HCT116 (cell line): Measurements from ENCODE around the gene MBD3L2B. TPM values are rescaled to one million over a fixed set of nuclear protein-coding genes. Genes with fewer than 3 reads are reported as not detected.

Experiments
- ATAC-seq: fragments of 200-7000 bp; cut with Tn5 transposase; 2 replicates; pipeline ENCODE4 v1.9.1; 2020; ENCODE audit warnings: mild to moderate bottlenecking, moderate library complexity
- BruUV-seq: library from RNA; stranded (reverse); fragments of 400-500 nt; replicated peaks from 2 replicates; lab custom pipeline; 2021; lab: Mats Ljungman, UMichigan
- CTCF ChIA-PET: fragments of 300-600 bp; sonication (Branson Sonifier 250); formaldehyde crosslinking; loops from one replicate; lab custom pipeline; 2021; ENCODE audit warnings: antibody characterized with exemption; lab: Charles Lee
- POLR2A ChIA-PET: fragments of 300-600, 350-600 bp; sonication (Branson Sonifier 250); formaldehyde crosslinking; loops from one replicate; lab custom pipeline; 2021; ENCODE audit warnings: antibody characterized with exemption; lab: Charles Lee
- RAD21 ChIA-PET, 2 experiments: fragments of 300-600 bp; sonication (Branson Sonifier 250); formaldehyde crosslinking; loops; one replicate each; lab custom pipeline; 2023; ENCODE audit warnings: low total read pairs in 2 of 2; ENCODE audit not compliant: uncharacterized antibody in 2 of 2, unreplicated experiment in 2 of 2, low non-redundant PET in 1 of 2; lab: Charles Lee
- DNase-seq: peaks from one replicate; pipeline ENCODE4 v3.0.0-alpha.2; 2010; ENCODE audit warnings: low read depth, low spot score
- H2AFZ ChIP-seq: fragments of 200-600 bp; shearing (Covaris generic), sonication (generic); 2 replicates; pipeline ENCODE4 v1.6.1; 2017; ENCODE audit warnings: low read depth, mixed run types, mixed read lengths, antibody characterized with exemption, low read length; ENCODE audit not compliant: poor library complexity, severe bottlenecking
- H3K27ac ChIP-seq: 2 replicates; pipeline ENCODE4 v1.5.1; 2012; ENCODE audit warnings: low read depth, low read length
- H3K27me3 ChIP-seq: fragments of 200-600 bp; sonication (generic); 2 replicates; pipeline ENCODE4 v1.6.1; 2016; ENCODE audit warnings: mixed run types, low read length, mixed read lengths; ENCODE audit not compliant: insufficient read depth
- H3K36me3 ChIP-seq, 2 experiments: fragments of 200-500 bp in 1 of 2; fragments of 200-600 bp in 1 of 2; sonication (Bioruptor generic) in 1 of 2; sonication (generic) in 1 of 2; 2 replicates each; pipeline versions ENCODE4 v1.5.1 to v1.6.1; 2014 to 2016; ENCODE audit warnings: low read length in 2 of 2, inconsistent platforms in 1 of 2, mixed read lengths in 1 of 2, mixed run types in 1 of 2; ENCODE audit not compliant: insufficient read depth in 2 of 2, control insufficient read depth in 1 of 2
- H3K4me1 ChIP-seq, 2 experiments: fragments of 200-600 bp in 1 of 2; sonication (generic) in 1 of 2; 2 replicates each; pipeline versions ENCODE4 v1.5.1 to v1.6.1; 2012 to 2017; ENCODE audit warnings: low read length in 2 of 2, inconsistent platforms in 1 of 2, mild to moderate bottlenecking in 1 of 2, mixed read lengths in 1 of 2, mixed run types in 1 of 2, moderate library complexity in 1 of 2; ENCODE audit not compliant: insufficient read depth in 2 of 2, control insufficient read depth in 1 of 2
- H3K4me2 ChIP-seq: fragments of 200-600 bp; sonication (generic); 2 replicates; pipeline ENCODE4 v1.6.1; 2017; ENCODE audit warnings: mixed run types, low read length, mixed read lengths
- H3K4me3 ChIP-seq, 2 experiments: fragments of 200-600 bp in 1 of 2; sonication (generic) in 1 of 2; replicated peaks in 1 of 2; 2 replicates each; pipeline ENCODE4 v1.5.1; 2011 to 2016; ENCODE audit warnings: low read length in 2 of 2, control low read depth in 1 of 2, low read depth in 1 of 2, mild to moderate bottlenecking in 1 of 2, mixed read lengths in 1 of 2, mixed run types in 1 of 2
- H3K79me2 ChIP-seq: fragments of 200-600 bp; sonication (generic); 2 replicates; pipeline ENCODE4 v1.6.1; 2017; ENCODE audit warnings: mild to moderate bottlenecking, mixed run types, low read length, moderate library complexity, mixed read lengths; ENCODE audit not compliant: insufficient read depth
- H3K9ac ChIP-seq: fragments of 200-600 bp; sonication (generic); 2 replicates; pipeline ENCODE4 v1.6.1; 2016; ENCODE audit warnings: low read length, mixed read lengths
- H3K9me2 ChIP-seq: fragments of 200-600 bp; sonication (generic), shearing (Covaris generic); 2 replicates; pipeline ENCODE4 v1.6.1; 2017; ENCODE audit warnings: mixed run types, mild to moderate bottlenecking, moderate library complexity; ENCODE audit not compliant: insufficient read depth
- H3K9me3 ChIP-seq, 2 experiments: fragments of 200-500 bp in 1 of 2; fragments of 200-600 bp in 1 of 2; sonication (Bioruptor generic) in 1 of 2; sonication (generic) in 1 of 2; 2 replicates each; pipeline ENCODE4 v1.6.1; 2014 to 2017; ENCODE audit warnings: low read length in 2 of 2, mixed read lengths in 2 of 2, inconsistent platforms in 1 of 2, low read depth in 1 of 2, mild to moderate bottlenecking in 1 of 2, mixed run types in 1 of 2, moderate library complexity in 1 of 2; ENCODE audit not compliant: control insufficient read depth in 1 of 2, insufficient read depth in 1 of 2
- H4K20me1 ChIP-seq: fragments of 200-600 bp; sonication (generic), shearing (Covaris generic); 2 replicates; pipeline ENCODE4 v1.6.1; 2017; ENCODE audit warnings: mixed run types, mild to moderate bottlenecking, moderate library complexity; ENCODE audit not compliant: insufficient read depth
- CBX3 ChIP-seq: IDR thresholded peaks from 2 replicates; pipeline ENCODE4 v1.6.1; 2012; ENCODE audit warnings: low read depth
- CTCF ChIP-seq, 3 experiments: fragments of 200-600 bp in 1 of 3; sonication (generic) in 1 of 3; IDR thresholded peaks in 2 of 3; conservative IDR thresholded peaks in 1 of 3; 2 replicates each; pipeline ENCODE4 v1.5.1; 2012 to 2017; ENCODE audit warnings: low read depth in 2 of 3, low read length in 2 of 3, antibody characterized with exemption in 1 of 3, borderline replicate concordance in 1 of 3, control low read depth in 1 of 3, mild to moderate bottlenecking in 1 of 3, mixed read lengths in 1 of 3, mixed run types in 1 of 3, moderate library complexity in 1 of 3; ENCODE audit not compliant: insufficient read depth in 1 of 3
- EGR1 ChIP-seq: IDR thresholded peaks from 2 replicates; pipeline ENCODE4 v1.6.1; 2012; ENCODE audit warnings: low read depth
- JUND ChIP-seq: IDR thresholded peaks from 2 replicates; pipeline ENCODE4 v1.6.1; 2012
- POLR2A ChIP-seq: IDR thresholded peaks from 2 replicates; pipeline ENCODE4 v1.7.0; 2011; ENCODE audit warnings: borderline replicate concordance; ENCODE audit not compliant: insufficient read depth, insufficient read length; ENCODE audit errors: extremely low read depth
- POLR2AphosphoS5 ChIP-seq: IDR thresholded peaks from 2 replicates; pipeline ENCODE4 v1.6.1; 2011; ENCODE audit warnings: mild to moderate bottlenecking, low read depth, low read length, moderate library complexity
- RAD21 ChIP-seq: IDR thresholded peaks from 2 replicates; pipeline ENCODE4 v1.6.1; 2012; ENCODE audit warnings: low read depth, mild to moderate bottlenecking
- SIN3A ChIP-seq: IDR thresholded peaks from 2 replicates; pipeline ENCODE4 v1.6.1; 2012; ENCODE audit warnings: low read depth
- TCF7L2 ChIP-seq: IDR thresholded peaks from 2 replicates; pipeline ENCODE4 v1.7.0; 2011; ENCODE audit warnings: borderline replicate concordance, inconsistent platforms; ENCODE audit not compliant: insufficient read depth, insufficient read length; ENCODE audit errors: extremely low read depth
- YY1 ChIP-seq: IDR thresholded peaks from 2 replicates; pipeline ENCODE4 v1.6.1; 2011; ENCODE audit warnings: low read length, low read depth, moderate library complexity, mild to moderate bottlenecking; ENCODE audit not compliant: insufficient replicate concordance; ENCODE audit errors: extremely low read depth
- ZNF274 ChIP-seq: fragments of 200-500 bp; sonication (Bioruptor generic); IDR thresholded peaks from 2 replicates; pipeline ENCODE4 v1.6.1; 2014; ENCODE audit warnings: mild to moderate bottlenecking, low read depth, low read length, inconsistent platforms
- intact Hi-C: fragments of 100-400 bp; cut with micrococcal nuclease; formaldehyde crosslinking; loops from 2 replicates; pipeline ENCODE4 v1.10.0; 2022
- total RNA-seq: library from RNA; stranded (reverse); gene quantifications from one replicate; pipeline ENCODE4 v1.2.1, GENCODE V29; 2021; ENCODE audit not compliant: unreplicated experiment
- TF ChIP-seq, protein P1 (sequence below): IDR thresholded peaks from 2 replicates; pipeline ENCODE4 v1.6.1; 2012
- TF ChIP-seq, protein P2 (sequence below): IDR thresholded peaks from 2 replicates; pipeline ENCODE4 v1.6.1; 2011; ENCODE audit warnings: mild to moderate bottlenecking, low read length, moderate library complexity; ENCODE audit not compliant: insufficient replicate concordance; ENCODE audit errors: extremely low read depth
- TF ChIP-seq, protein P3 (sequence below): IDR thresholded peaks from 2 replicates; pipeline ENCODE4 v1.6.1; 2012

MBD3L2B gene
- total RNA-seq, 1 experiment from 2014 or later, result not detected

DNA sequence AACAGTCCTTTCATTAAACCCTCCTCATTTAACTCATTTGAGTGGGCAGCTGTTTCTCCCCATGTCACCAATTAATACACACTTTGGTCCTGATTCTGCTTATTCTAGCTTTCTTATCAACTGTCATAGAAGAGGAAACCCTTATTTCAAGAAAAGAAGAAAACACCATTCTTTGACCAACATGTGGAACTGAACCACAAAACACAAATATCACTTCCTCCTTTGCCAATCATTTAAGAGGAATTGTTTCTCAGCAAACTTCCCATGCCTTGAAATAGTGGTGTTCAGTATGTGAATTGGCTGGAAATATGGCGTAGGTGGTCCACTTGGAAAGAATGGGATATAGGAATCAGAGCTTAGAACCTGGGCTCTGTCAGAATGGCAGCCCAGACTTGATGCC is 20.4 kb downstream of the MBD3L2B start:
- POLR2A ChIA-PET, result no interaction called here
- no peaks in the 10 kb centered on the region for H3K36me3 ChIP-seq
- no peaks in the 10 kb centered on the region for H3K27me3 ChIP-seq
- no peak overlapping the region for H3K4me2 ChIP-seq
- ATAC-seq (no peak), DNase-seq (no peak)
- H3K9me2 ChIP-seq, result no peaks in the 10 kb centered on the region
- H3K4me3 ChIP-seq, result no peak overlapping the region
- no peak overlapping the region for H3K9ac ChIP-seq
- H2AFZ ChIP-seq, result no peak overlapping the region
- TF ChIP-seq, protein P1, sequence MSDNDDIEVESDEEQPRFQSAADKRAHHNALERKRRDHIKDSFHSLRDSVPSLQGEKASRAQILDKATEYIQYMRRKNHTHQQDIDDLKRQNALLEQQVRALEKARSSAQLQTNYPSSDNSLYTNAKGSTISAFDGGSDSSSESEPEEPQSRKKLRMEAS, result no peak
- TF ChIP-seq TCF7L2 (no peak), RAD21 (no peak), EGR1 (no peak), POLR2AphosphoS5 (no peak), CBX3 (no peak), ZNF274 (no peak), POLR2A (no peak), SIN3A (no peak), CTCF (IDR thresholded peaks at IDR 0.05 in 2 of 3, conservative IDR thresholded peaks at IDR 0.05 in 1 of 3; ENCODE audit: borderline replicate concordance in 1 of 3, insufficient read depth in 1 of 3, low read depth in 2 of 3, low read length in 2 of 3) (no peak), YY1 (no peak), JUND (no peak)
- TF ChIP-seq, protein P2, sequence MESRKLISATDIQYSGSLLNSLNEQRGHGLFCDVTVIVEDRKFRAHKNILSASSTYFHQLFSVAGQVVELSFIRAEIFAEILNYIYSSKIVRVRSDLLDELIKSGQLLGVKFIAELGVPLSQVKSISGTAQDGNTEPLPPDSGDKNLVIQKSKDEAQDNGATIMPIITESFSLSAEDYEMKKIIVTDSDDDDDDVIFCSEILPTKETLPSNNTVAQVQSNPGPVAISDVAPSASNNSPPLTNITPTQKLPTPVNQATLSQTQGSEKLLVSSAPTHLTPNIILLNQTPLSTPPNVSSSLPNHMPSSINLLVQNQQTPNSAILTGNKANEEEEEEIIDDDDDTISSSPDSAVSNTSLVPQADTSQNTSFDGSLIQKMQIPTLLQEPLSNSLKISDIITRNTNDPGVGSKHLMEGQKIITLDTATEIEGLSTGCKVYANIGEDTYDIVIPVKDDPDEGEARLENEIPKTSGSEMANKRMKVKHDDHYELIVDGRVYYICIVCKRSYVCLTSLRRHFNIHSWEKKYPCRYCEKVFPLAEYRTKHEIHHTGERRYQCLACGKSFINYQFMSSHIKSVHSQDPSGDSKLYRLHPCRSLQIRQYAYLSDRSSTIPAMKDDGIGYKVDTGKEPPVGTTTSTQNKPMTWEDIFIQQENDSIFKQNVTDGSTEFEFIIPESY, result no peak
- TF ChIP-seq, protein P3, sequence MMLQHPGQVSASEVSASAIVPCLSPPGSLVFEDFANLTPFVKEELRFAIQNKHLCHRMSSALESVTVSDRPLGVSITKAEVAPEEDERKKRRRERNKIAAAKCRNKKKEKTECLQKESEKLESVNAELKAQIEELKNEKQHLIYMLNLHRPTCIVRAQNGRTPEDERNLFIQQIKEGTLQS, result no peak
- intact Hi-C loops, result no loop called here
- no peaks in the 10 kb centered on the region for H3K9me3 ChIP-seq
- no peak overlapping the region for H3K27ac ChIP-seq
- no peaks in the 10 kb centered on the region for H3K4me1 ChIP-seq
- H3K79me2 ChIP-seq, result no peaks in the 10 kb centered on the region
- RAD21 ChIA-PET, result no interaction called here
- CTCF ChIA-PET, result no interaction called here
- BruUV-seq, result no TSS peak
- H4K20me1 ChIP-seq, result no peaks in the 10 kb centered on the region
